Skin of body (tissue), 1 donor: ENCODE measurements around the gene HS2ST1. TPM values are rescaled to one million over a fixed set of nuclear protein-coding genes. Genes with fewer than 3 reads are reported as not detected.

ENCODE experiments used
- total RNA-seq: library from RNA; depleted of rRNA; stranded (reverse); fragments of >200 nt; gene quantifications from one replicate; pipeline ENCODE4 v1.2.3, GENCODE V29; 2014

The HS2ST1 gene
- total RNA-seq, 1 donor from 2014 or later = 20.2 TPM

Other genes starting within 250 kb of the HS2ST1 start
- 60.0 TPM for gene SH3GLB1, start 210.1 kb upstream of the HS2ST1 start, total RNA-seq
- 144 TPM for gene SELENOF, start 509 bp upstream of the HS2ST1 start, total RNA-seq